ENCODE results near the gene ZNF394.

DNA sequence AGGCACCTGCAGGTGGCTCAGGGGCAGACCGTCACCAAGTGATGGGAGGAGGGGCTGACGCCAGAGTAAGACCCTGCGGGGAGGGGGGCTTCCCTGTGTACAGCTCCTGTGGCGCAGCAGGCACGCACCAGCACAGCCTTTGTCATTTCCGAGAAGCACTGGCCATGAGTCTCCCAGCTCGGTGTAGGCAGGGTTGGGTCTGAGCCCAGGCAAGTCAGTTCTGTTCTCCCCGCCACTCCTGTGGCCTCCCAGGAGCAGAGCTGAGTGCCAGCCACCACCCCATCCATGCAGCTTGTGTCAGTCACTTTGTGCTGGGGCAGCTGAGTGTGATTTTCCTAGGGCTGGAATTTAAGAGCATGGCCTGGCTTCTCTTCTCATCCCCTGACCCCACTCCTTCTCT lies 48.1 kb downstream of the ZNF394 start:
- TF ChIP-seq, protein P1, sequence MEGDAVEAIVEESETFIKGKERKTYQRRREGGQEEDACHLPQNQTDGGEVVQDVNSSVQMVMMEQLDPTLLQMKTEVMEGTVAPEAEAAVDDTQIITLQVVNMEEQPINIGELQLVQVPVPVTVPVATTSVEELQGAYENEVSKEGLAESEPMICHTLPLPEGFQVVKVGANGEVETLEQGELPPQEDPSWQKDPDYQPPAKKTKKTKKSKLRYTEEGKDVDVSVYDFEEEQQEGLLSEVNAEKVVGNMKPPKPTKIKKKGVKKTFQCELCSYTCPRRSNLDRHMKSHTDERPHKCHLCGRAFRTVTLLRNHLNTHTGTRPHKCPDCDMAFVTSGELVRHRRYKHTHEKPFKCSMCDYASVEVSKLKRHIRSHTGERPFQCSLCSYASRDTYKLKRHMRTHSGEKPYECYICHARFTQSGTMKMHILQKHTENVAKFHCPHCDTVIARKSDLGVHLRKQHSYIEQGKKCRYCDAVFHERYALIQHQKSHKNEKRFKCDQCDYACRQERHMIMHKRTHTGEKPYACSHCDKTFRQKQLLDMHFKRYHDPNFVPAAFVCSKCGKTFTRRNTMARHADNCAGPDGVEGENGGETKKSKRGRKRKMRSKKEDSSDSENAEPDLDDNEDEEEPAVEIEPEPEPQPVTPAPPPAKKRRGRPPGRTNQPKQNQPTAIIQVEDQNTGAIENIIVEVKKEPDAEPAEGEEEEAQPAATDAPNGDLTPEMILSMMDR (IDR thresholded peaks at IDR 0.05) = no peak
- TF ChIP-seq POLR2AphosphoS5 (IDR thresholded peaks at IDR 0.05; ENCODE audit: low read depth, low read length) = no peak
- TF ChIP-seq, protein P2, sequence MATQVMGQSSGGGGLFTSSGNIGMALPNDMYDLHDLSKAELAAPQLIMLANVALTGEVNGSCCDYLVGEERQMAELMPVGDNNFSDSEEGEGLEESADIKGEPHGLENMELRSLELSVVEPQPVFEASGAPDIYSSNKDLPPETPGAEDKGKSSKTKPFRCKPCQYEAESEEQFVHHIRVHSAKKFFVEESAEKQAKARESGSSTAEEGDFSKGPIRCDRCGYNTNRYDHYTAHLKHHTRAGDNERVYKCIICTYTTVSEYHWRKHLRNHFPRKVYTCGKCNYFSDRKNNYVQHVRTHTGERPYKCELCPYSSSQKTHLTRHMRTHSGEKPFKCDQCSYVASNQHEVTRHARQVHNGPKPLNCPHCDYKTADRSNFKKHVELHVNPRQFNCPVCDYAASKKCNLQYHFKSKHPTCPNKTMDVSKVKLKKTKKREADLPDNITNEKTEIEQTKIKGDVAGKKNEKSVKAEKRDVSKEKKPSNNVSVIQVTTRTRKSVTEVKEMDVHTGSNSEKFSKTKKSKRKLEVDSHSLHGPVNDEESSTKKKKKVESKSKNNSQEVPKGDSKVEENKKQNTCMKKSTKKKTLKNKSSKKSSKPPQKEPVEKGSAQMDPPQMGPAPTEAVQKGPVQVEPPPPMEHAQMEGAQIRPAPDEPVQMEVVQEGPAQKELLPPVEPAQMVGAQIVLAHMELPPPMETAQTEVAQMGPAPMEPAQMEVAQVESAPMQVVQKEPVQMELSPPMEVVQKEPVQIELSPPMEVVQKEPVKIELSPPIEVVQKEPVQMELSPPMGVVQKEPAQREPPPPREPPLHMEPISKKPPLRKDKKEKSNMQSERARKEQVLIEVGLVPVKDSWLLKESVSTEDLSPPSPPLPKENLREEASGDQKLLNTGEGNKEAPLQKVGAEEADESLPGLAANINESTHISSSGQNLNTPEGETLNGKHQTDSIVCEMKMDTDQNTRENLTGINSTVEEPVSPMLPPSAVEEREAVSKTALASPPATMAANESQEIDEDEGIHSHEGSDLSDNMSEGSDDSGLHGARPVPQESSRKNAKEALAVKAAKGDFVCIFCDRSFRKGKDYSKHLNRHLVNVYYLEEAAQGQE (IDR thresholded peaks at IDR 0.05; ENCODE audit: insufficient read depth in 1 of 2, low read depth in 2 of 2, low read length in 1 of 2) = no peak
- no peak for TF ChIP-seq SIN3A (IDR thresholded peaks at IDR 0.05; ENCODE audit: borderline replicate concordance, insufficient read depth, low read depth, low read length)
- no peak for TF ChIP-seq TCF7L2 (IDR thresholded peaks at IDR 0.05; ENCODE audit: low read depth, low read length)

Measured in Panc1 (cell line).